ENCODE results near the gene ARHGEF7. TPM values are rescaled to one million over a fixed set of nuclear protein-coding genes. Genes with fewer than 3 reads are reported as not detected.

The ARHGEF7 gene
- total and polyA plus RNA-seq, 8 donors = 11.6 to 126 (median 49.7) TPM

GRCh38 chr13:111269508-111269907 lies 154.4 kb downstream of the ARHGEF7 start:
- Histone ChIP-seq H3K4me1 (peaks cover 0 to 11% (median 3%) of the 10 kb centered on the region in 4 donors), H3K36me3 (peaks cover 22 to 84% (median 80%) of the 10 kb centered on the region in 4 donors), H3K9me3 (no peaks in the 10 kb centered on the region), H3K4me3 (no peak overlapping the region), H3K27me3 (no peaks in the 10 kb centered on the region), H3K27ac (no peak overlapping the region)
- 86 to 96% (median 94%) methylated on average over 10 of the region's 10 CpGs for WGBS, 5 donors
- no peak for DNase-seq
- intact Hi-C loops (cut with DNase I; ENCODE audit: low total_unique reads) = no loop called here
- TF ChIP-seq CTCF (IDR thresholded peaks at IDR 0.05) = no peak
- no peak for TF ChIP-seq EP300 (IDR thresholded peaks at IDR 0.05)
- TF ChIP-seq POLR2A (IDR thresholded peaks at IDR 0.05) = no peak
- TF ChIP-seq POLR2AphosphoS5 (IDR thresholded peaks at IDR 0.05) = no peak

GRCh38 chr13:111270126-111270525 lies 155.0 kb downstream of the ARHGEF7 start:
- H3K4me1 ChIP-seq = peaks cover 0 to 11% (median 3%) of the 10 kb centered on the region in 4 donors
- no peak for DNase-seq
- H3K4me3 ChIP-seq = no peak overlapping the region
- H3K9me3 ChIP-seq = no peaks in the 10 kb centered on the region
- 61 to 74% (median 71%) methylated on average over 5 of the region's 5 CpGs for WGBS, 5 donors
- intact Hi-C loops (cut with DNase I; ENCODE audit: low total_unique reads) = no loop called here
- TF ChIP-seq EP300 (IDR thresholded peaks at IDR 0.05) (no peak), CTCF (IDR thresholded peaks at IDR 0.05) (no peak), POLR2AphosphoS5 (IDR thresholded peaks at IDR 0.05) (no peak), POLR2A (IDR thresholded peaks at IDR 0.05) (no peak)
- peaks cover 22 to 89% (median 82%) of the 10 kb centered on the region in 4 donors for H3K36me3 ChIP-seq
- H3K27me3 ChIP-seq = no peaks in the 10 kb centered on the region
- H3K27ac ChIP-seq = peak overlapping the region in 1 of 5 donors; percentile 28

GRCh38 chr13:111270765-111271698 lies 155.9 kb downstream of the ARHGEF7 start:
- H3K4me1 ChIP-seq = peaks cover 0 to 11% (median 3%) of the 10 kb centered on the region in 4 donors
- DNase-seq = no peak
- H3K36me3 ChIP-seq = peaks cover 28 to 89% (median 82%) of the 10 kb centered on the region in 4 donors
- H3K9me3 ChIP-seq = no peaks in the 10 kb centered on the region
- H3K4me3 ChIP-seq = no peak overlapping the region
- intact Hi-C loops (cut with DNase I; ENCODE audit: low total_unique reads) = no loop called here
- TF ChIP-seq EP300 (IDR thresholded peaks at IDR 0.05) = no peak
- TF ChIP-seq POLR2A (IDR thresholded peaks at IDR 0.05) = no peak
- no peak for TF ChIP-seq CTCF (IDR thresholded peaks at IDR 0.05)
- TF ChIP-seq POLR2AphosphoS5 (IDR thresholded peaks at IDR 0.05) = no peak
- WGBS, 5 donors = 89 to 94% (median 93%) methylated on average over 20 of the region's 20 CpGs
- H3K27ac ChIP-seq = no peak overlapping the region
- no peaks in the 10 kb centered on the region for H3K27me3 ChIP-seq

GRCh38 chr13:111272117-111272516 lies 157.0 kb downstream of the ARHGEF7 start:
- Histone ChIP-seq H3K27ac (peak overlapping the region in 2 of 5 donors; percentile 20 to 44), H3K4me3 (no peak overlapping the region), H3K27me3 (no peaks in the 10 kb centered on the region), H3K9me3 (no peaks in the 10 kb centered on the region), H3K36me3 (peaks cover 25 to 89% (median 85%) of the 10 kb centered on the region in 4 donors), H3K4me1 (peaks cover 0 to 11% (median 3%) of the 10 kb centered on the region in 4 donors)
- no peak for DNase-seq
- TF ChIP-seq EP300 (IDR thresholded peaks at IDR 0.05) = no peak
- TF ChIP-seq POLR2A (IDR thresholded peaks at IDR 0.05) = no peak
- no peak for TF ChIP-seq POLR2AphosphoS5 (IDR thresholded peaks at IDR 0.05)
- TF ChIP-seq CTCF (IDR thresholded peaks at IDR 0.05) = no peak
- intact Hi-C loops (cut with DNase I; ENCODE audit: low total_unique reads) = no loop called here
- 66 to 81% (median 74%) methylated on average over 7 of the region's 7 CpGs for WGBS, 5 donors

Data from stomach (tissue), 9 donors.